ENCODE data around the gene NMNAT2. TPM values are rescaled to one million over a fixed set of nuclear protein-coding genes. Genes with fewer than 3 reads are reported as not detected.

The NMNAT2 gene
- total RNA-seq, 1 experiment from 2014 or later: 11.4 TPM

DNA sequence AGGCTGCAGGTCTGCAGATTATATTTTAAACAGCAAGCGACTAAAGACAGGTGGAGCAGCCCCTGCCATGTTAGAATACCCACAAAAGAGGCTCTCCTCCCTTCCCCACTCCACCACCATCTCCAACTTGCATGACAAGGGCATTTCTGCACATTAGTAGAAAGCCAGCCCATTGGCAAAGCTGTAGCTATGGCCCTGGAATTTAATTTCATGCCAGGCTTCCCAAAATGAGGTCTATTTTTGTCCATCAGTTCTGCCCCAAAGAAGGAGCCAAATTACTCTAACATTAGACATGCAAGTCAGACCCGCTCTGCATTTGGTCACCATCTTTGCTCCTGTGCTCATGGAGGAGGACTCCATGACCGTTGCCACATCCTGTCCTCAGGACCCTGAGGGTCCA lies 116.9 kb downstream of the NMNAT2 start:
- no peak overlapping the region for H2BK20ac ChIP-seq (ENCODE audit: low read depth, low read length, poor library complexity, severe bottlenecking)

More for the DNA sequence above, 116.9 kb downstream of the NMNAT2 start:
- no peak overlapping the region for H3K27ac ChIP-seq (ENCODE audit: insufficient read length, low read depth, low read length)
- no peak overlapping the region for H4K8ac ChIP-seq (replicated peaks; ENCODE audit: insufficient read length, low read depth, low read length)
- H2BK120ac ChIP-seq (ENCODE audit: low read depth, low read length, poor library complexity, severe bottlenecking): no peak overlapping the region
- H3K9me3 Mint-ChIP-seq: no peaks in the 10 kb centered on the region; a peak in 1 of 5 replicates
- H3K79me2 ChIP-seq (ENCODE audit: insufficient read depth, low read length): no peaks in the 10 kb centered on the region
- no peaks in the 10 kb centered on the region for H3K79me1 ChIP-seq (ENCODE audit: insufficient read depth, low read depth, low read length, poor library complexity, severe bottlenecking)
- peaks cover 31 to 35% of the 10 kb centered on the region in 2 experiments for H3K4me1 Mint-ChIP-seq
- peaks cover 2% of the 10 kb centered on the region; the same call in 1 of the 2 replicates for H3K27me3 Mint-ChIP-seq (ENCODE audit: low read depth)
- H3K4me2 ChIP-seq (ENCODE audit: insufficient read depth, insufficient read length, low read length): no peak overlapping the region
- no peak overlapping the region for H3K18ac ChIP-seq (ENCODE audit: insufficient read length, low read depth, low read length)
- no peak overlapping the region for H4K5ac ChIP-seq (ENCODE audit: insufficient read length, low read depth, low read length)
- H2BK5ac ChIP-seq (ENCODE audit: insufficient read length, low read length): no peak overlapping the region
- no peak overlapping the region for H3K4me3 Mint-ChIP-seq
- peaks cover 12% of the 10 kb centered on the region; the same call in 1 of the 2 replicates for H3K4me1 ChIP-seq (ENCODE audit: insufficient read depth, low read length)
- H3K23ac ChIP-seq (ENCODE audit: insufficient read length, low read depth, low read length): no peak overlapping the region
- no peak overlapping the region for H3T11ph ChIP-seq (ENCODE audit: low read length)
- no peaks in the 10 kb centered on the region for H3K27me3 ChIP-seq (ENCODE audit: insufficient read depth, low read length)
- no peaks in the 10 kb centered on the region; a peak in 2 of 7 replicates for H3K36me3 Mint-ChIP-seq (ENCODE audit: insufficient read depth in 1 of 3, low read depth in 3 of 3)
- WGBS (ENCODE audit: extremely low coverage, insufficient read length, low lambda C conversion rate): no CpG with 5 or more reads among the region's 3 CpGs
- no peak overlapping the region for H3K14ac ChIP-seq (ENCODE audit: insufficient read depth, low read length)
- no peaks in the 10 kb centered on the region for H4K20me1 ChIP-seq (ENCODE audit: control insufficient read depth, insufficient read depth, insufficient read length)
- no peak overlapping the region for H2AFZ ChIP-seq (ENCODE audit: low read length)
- no peak overlapping the region for H3K56ac ChIP-seq (ENCODE audit: insufficient read length, low read depth, low read length)
- no peak overlapping the region for H3K4ac ChIP-seq (ENCODE audit: low read depth, low read length)
- H3K23me2 ChIP-seq (ENCODE audit: insufficient read length, low read depth, low read length, poor library complexity, severe bottlenecking): no peaks in the 10 kb centered on the region
- no peak overlapping the region for H4K91ac ChIP-seq (ENCODE audit: insufficient read length, low read depth, low read length)
- TF ChIP-seq, protein P1, sequence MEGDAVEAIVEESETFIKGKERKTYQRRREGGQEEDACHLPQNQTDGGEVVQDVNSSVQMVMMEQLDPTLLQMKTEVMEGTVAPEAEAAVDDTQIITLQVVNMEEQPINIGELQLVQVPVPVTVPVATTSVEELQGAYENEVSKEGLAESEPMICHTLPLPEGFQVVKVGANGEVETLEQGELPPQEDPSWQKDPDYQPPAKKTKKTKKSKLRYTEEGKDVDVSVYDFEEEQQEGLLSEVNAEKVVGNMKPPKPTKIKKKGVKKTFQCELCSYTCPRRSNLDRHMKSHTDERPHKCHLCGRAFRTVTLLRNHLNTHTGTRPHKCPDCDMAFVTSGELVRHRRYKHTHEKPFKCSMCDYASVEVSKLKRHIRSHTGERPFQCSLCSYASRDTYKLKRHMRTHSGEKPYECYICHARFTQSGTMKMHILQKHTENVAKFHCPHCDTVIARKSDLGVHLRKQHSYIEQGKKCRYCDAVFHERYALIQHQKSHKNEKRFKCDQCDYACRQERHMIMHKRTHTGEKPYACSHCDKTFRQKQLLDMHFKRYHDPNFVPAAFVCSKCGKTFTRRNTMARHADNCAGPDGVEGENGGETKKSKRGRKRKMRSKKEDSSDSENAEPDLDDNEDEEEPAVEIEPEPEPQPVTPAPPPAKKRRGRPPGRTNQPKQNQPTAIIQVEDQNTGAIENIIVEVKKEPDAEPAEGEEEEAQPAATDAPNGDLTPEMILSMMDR (conservative IDR thresholded peaks at IDR 0.05): no peak
- peak overlapping the region in 1 of 3 experiments; percentile 81; a peak in 1 of 7 replicates for H3K27ac Mint-ChIP-seq
- H2AK5ac ChIP-seq (ENCODE audit: insufficient read length, low read length): no peak overlapping the region
- no peak overlapping the region for H3K9ac ChIP-seq (ENCODE audit: extremely low read depth, insufficient read length, low read length)
- H3K9me3 ChIP-seq (ENCODE audit: control insufficient read depth, low read depth, low read length): no peaks in the 10 kb centered on the region
- H2BK15ac ChIP-seq (ENCODE audit: low read depth, low read length): no peak overlapping the region
- no peak overlapping the region for H2BK12ac ChIP-seq (ENCODE audit: insufficient read length, low read depth, low read length)
- no peak for DNase-seq
